ENCODE data around the gene HGFAC.
A peak's percentile ranks its signal among the peaks of the same experiment; 100 is the strongest.
"Not testable (repeated sequence)": the region's sequence is repeated elsewhere in the genome, so short reads cannot be mapped to it uniquely, and the experiment has no call there.

Gene HGFAC

DNA sequence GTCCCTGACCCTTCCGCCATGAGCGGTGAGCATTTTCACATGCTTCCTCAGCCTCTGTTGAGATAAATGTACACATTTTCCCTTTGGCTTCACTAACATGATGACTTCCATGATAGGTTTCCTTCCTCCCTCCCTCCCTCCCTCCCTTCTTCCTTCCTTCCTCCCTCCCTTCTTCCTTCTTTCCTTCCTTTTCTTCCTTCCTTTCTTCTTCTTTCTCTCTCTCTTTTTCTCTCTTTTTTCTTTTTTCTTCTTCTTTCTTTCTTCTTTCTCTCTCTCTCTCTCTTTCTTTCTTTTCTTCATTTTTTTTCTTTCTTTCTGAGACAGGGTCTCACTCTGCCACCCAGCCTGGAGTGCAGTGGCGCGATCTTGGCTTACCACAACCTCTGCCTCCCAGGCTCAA is 8.9 kb downstream of the HGFAC start:
- H3K4me3 ChIP-seq: no peak overlapping the region

GRCh38 chr4:3451956-3452355 is 10.2 kb downstream of the HGFAC start:
- H3K4me3 ChIP-seq: no peak overlapping the region
- H3K27ac ChIP-seq: no peak overlapping the region

More for the DNA sequence above, 8.9 kb downstream of the HGFAC start:
- no peak overlapping the region for H3K27ac ChIP-seq

DNA sequence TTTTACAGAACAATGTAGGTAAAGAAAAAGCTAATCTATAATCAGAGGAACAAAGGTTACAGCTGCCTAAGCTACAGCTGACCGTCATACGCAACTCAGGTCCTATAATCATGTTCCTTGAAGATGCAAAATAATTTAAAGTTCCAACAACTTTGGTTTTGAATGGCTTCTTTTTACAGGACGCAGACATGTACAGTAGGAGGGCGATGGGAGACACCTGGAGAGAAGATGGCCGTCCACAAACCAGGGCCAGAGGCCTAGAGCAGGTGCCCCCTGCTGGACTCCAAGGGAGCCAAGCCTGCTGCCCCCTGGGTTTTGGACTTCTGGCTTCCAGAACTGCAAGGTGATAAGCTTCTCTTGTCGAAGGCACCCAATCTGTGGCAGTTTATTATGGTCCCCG is 10.6 kb downstream of the HGFAC start:
- H3K27ac ChIP-seq: no peak overlapping the region
- H3K4me3 ChIP-seq: no peak overlapping the region

DNA sequence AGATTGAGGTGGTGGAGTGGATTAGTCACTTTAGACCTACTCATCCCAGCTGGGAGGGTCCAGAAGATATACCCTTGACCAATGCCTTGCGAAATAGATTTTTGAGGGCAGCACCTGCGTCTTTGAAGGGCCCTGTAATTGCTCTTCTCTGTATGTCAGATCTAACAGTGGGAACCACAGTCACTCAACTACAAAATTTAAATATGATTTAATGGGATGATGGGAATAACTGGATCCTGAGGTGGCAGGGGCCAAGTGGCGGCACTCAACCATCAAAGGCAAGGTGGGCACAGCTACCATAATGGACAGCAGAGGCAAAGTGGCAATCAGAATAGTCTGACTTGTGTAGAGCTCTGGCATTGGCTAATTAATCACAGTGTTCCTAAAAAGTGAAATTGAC is 13.8 kb downstream of the HGFAC start:
- not testable (repeated sequence) for H3K4me3 ChIP-seq, H3K27ac ChIP-seq

- Histone ChIP-seq H3K4me3 (no peak overlapping the region), H3K27ac (no peak overlapping the region)
Observed at GRCh38 chr4:3458371-3458770, 16.6 kb downstream of the HGFAC start.

- H3K27ac ChIP-seq, H3K4me3 ChIP-seq: not testable (repeated sequence)
Observed at GRCh38 chr4:3459156-3459555, 17.4 kb downstream of the HGFAC start.

GRCh38 chr4:3460926-3461325 is 19.2 kb downstream of the HGFAC start:
- Histone ChIP-seq H3K27ac (no peak overlapping the region), H3K4me3 (no peak overlapping the region)

DNA sequence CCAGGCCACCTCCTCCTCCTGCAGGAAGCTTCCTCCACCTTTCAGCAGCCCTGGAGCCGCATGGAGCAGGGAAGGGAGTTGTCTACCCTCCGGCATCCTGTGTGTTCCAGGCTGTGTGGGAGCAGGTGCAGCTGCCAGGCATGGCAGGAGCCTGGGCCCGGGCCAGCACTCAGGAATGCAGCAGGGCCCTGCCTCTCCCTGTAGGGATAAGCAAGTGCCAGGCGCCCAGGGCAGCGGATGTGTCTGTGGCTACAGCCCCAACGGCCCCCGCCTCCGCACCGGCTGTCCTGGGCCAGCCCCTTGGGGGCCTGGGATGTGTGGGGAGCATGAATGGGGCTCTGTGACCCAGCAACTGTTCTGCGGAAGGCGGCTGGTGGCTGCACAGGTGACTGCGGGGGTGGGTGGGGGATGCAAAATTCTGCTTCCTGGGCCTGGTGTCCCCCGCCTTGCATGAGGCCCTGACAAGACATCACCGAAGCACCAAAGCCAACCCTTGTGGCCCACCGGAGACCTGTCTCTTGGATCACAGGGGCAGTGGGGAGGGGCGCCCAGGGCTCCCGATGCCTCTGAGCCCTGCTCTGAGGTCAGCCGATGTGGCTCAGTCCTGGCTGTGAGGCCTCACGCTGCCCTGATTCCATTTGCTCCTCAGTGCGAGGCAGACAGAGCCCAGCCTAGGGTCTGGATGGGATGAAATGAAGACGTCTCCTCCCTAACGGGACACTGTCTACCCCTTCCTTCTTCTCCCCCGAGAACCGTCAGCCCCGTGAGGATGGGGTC is 19.9 kb downstream of the HGFAC start:
- no peak overlapping the region for H3K27ac ChIP-seq
- no peak overlapping the region for H3K4me3 ChIP-seq

DNA sequence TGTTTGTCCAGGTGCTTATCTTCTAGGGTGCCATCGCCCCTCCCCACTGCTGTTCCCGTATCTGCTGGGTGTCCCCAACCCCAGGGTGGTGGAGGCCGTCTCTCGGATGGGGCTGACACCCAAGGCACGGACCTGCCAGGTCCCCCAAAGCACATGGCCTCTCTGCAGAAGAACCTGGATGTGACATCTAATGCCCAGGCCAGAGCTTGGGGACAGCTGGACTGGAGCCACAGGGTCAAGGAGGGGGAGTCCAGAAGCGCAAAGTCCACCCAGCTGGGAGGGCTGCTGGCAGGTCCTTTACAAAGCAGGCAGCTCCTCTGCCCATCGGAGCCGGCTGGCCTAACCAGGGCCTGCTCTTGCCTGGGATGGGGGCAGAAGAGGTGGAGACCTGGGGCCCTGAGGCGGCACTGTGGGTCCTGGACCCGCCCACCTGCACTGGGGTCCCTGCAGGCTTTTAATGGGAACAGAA is 20.6 kb downstream of the HGFAC start:
- Histone ChIP-seq H3K4me3 (no peak overlapping the region), H3K27ac (no peak overlapping the region)

GRCh38 chr4:3462790-3463415 is 21.1 kb downstream of the HGFAC start, which contains the start of gene DOK7:
DOK7 (plus strand) TSS chr4:3463306; CDS start chr4:3463376, 70 bp downstream.
- Histone ChIP-seq H3K4me3 (peak within 1 kb of the TSS in 5 of 7 experiments; percentile 11 to 44 (median 21)), H3K27ac (peak within 1 kb of the TSS in 3 of 21 experiments; percentile 9 to 47 (median 16))

DNA sequence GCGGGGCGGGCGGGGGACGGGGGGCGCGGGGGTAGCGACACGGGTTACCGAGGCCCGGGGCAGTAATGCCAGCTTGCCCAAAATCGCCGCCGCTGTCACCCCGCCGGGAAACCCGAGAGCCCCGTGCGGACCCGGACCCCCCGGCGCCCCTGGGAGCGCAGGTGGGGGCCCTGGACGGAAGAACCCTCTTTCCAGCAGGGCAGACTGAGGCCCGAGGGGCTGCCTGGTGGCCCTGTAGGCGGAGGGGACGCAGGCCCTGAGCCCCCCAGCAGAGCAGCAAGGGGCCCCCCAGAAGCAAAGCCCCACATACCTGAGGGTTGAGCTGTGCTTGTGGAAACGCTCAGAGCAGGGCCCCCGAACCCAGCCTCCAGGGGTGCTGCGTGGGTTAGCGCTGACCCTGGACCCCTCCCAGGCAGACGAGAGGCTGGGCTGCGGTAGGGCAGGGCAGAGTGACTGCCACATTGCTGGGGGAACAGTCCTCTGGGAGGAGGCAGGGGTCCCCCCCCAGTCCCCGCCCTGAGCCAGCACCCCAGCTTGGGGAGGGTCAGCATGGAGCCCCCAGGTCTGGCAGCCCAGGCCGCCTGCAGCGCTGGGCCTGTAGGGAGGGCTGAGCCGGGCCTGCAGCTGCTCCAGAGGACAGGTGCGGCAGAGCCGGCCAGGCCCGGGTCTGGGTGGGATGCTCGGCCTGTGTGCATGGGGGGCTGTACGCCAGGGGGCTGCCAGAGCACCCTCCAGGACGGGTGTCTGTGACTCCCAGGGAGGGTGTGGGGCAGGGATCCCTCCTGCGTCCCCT is 22.0 kb downstream of the HGFAC start:
- peak overlapping the region in 5 of 7 experiments; percentile 11 to 44 (median 21) for H3K4me3 ChIP-seq
- peak overlapping the region in 1 of 21 experiments; percentile 9 for H3K27ac ChIP-seq

- H3K4me3 ChIP-seq: no peak overlapping the region
- no peak overlapping the region for H3K27ac ChIP-seq
Observed at GRCh38 chr4:3464349-3464905, 22.7 kb downstream of the HGFAC start.

DNA sequence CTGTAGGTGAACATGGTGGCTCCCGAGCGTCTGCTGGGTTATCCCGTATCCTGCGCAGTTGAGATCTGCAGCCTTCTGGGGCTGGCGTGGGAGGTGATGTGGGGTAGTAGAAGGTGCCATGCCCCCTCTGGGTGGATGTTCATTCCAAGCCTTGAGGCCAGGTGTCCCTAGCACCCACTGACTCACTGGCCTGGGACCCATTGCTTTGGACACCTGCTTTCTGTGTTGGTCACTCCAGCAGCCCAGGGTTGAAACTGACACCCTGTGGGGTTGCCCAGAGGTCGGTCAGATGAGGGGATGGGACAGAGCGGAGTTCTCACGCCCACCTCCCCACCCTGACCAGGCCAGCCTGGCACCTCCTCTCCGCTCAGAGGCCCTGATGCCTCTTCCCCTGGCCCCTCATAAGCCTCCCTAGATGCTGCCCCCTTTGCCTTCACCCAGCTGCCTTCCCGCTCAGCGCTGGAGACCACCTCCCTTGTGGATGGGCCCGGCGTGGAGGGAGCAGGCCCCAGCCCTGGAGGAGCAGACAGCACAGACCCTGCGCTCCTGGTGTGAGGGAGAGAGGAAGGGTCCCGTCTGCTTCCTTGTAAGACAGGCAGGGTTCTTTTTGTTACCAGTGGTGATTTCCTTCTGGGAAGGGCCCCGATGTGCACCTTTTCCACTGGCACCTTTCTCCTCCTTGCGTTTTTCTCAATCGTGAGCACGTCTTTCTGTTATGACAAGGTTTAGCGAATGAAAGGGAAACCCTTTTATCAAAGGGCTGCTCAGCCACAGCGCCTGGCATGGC is 23.3 kb downstream of the HGFAC start:
- H3K27ac ChIP-seq: no peak overlapping the region
- no peak overlapping the region for H3K4me3 ChIP-seq

DNA sequence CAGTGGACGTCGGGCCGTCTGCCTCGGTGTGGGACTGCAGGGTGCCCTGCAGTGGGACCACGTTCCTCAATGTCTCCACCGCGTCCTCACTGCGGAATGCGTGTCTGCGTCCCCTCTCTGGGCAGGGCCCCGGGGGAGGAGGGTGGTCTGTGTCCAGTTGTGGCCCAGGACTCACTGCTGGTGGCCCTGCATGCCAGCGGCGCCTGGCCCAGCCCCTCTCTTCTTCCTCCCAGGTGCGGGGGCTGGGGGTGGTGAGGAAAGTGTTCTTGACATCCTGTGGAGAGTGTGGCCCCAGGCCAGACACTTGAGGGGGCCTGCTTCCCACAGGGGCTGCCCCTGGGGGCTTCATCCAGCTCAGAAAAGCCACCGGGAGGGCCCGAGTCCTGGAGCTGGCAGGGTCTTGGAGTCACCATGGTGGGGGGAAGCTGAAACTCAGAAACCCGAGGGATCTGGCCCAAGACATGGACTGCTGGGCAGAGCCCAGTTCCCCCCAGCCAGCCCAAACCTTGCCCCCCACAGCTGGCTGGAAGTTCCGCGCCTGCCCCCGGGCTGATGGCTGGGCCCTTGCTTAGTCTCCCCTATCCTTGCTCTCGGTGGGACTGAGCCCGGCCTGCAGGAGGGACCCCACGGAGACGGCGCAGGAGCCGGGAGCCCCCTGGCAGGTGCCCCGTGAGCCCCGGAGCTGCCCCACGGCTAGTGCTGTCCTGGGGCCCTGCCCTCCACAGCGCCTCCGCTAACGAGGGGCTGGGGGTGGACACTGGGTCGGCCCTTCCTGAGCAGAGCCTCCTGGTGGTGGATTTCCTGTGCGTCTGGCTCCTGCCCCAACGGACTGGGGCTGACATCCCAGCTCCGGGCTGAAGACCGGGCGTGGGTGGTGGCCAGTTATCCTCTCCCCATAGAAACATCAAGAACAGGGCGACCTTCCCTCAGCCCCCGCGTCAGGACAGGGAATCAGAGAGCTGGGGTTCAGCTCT is 24.2 kb downstream of the HGFAC start:
- H3K4me3 ChIP-seq: no peak overlapping the region

GRCh38 chr4:3466691-3467600 is 25.2 kb downstream of the HGFAC start:
- no peak overlapping the region for H3K27ac ChIP-seq
- no peak overlapping the region for H3K4me3 ChIP-seq

More for the DNA sequence above, 24.2 kb downstream of the HGFAC start:
- H3K27ac ChIP-seq: no peak overlapping the region

DNA sequence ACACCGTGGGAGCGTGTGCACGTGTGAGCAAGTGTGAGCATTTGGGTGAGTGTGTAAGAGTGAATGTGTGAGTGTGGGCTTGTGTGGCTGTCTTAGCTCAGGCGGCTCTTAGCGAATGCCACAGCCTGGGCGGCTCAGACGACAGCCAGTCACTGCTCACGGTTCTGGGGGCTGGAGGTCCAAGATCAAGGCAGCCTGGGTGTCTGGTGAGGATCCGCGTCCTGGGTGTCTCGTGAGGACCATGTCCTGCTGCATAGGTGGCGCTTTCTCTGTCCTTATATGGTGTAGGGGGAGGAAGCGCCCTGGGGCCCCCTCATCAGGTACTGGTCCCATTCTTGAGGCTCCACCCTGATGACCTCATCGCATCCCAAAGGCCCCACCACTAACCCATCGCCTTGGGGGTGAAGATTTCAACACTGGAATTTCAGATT is 25.8 kb downstream of the HGFAC start:
- H3K27ac ChIP-seq: no peak overlapping the region
- no peak overlapping the region for H3K4me3 ChIP-seq

DNA sequence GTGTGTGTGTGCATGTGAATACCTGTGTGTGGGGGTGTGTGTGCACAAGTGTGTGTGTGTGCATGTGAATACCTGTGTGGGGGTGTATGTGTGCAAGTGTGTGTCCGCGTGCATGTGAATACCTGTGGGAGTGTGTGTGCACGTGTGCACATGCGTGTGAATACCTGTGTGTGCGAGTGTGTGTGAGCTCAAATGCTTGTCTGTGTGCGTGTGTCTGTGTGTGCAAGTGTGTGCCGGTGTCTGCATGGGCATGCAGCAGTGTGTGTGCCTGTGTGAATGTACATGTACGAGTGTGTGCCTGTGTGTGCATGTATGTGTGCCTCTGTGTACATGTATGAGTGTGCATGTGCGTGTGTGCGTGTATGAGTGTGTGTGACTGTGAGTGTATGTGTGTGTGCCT is 26.4 kb downstream of the HGFAC start:
- no peak overlapping the region for H3K27ac ChIP-seq

More for the DNA sequence above, 26.4 kb downstream of the HGFAC start:
- H3K4me3 ChIP-seq: no peak overlapping the region
